ENCODE measurements around the gene PAMR1.

- TF ChIP-seq TCF12 (IDR thresholded peaks at IDR 0.05; ENCODE audit: low read depth, low read length) = no peak
- TF ChIP-seq, protein P1, sequence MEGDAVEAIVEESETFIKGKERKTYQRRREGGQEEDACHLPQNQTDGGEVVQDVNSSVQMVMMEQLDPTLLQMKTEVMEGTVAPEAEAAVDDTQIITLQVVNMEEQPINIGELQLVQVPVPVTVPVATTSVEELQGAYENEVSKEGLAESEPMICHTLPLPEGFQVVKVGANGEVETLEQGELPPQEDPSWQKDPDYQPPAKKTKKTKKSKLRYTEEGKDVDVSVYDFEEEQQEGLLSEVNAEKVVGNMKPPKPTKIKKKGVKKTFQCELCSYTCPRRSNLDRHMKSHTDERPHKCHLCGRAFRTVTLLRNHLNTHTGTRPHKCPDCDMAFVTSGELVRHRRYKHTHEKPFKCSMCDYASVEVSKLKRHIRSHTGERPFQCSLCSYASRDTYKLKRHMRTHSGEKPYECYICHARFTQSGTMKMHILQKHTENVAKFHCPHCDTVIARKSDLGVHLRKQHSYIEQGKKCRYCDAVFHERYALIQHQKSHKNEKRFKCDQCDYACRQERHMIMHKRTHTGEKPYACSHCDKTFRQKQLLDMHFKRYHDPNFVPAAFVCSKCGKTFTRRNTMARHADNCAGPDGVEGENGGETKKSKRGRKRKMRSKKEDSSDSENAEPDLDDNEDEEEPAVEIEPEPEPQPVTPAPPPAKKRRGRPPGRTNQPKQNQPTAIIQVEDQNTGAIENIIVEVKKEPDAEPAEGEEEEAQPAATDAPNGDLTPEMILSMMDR (IDR thresholded peaks at IDR 0.05 in 2 of 3, conservative IDR thresholded peaks at IDR 0.05 in 1 of 3; ENCODE audit: control insufficient read depth in 2 of 3, extremely low read depth in 1 of 3, insufficient read depth in 1 of 3, low read depth in 3 of 3, low read length in 3 of 3) = no peak
These were observed 37.3 kb downstream of the PAMR1 start for GRCh38 chr11:35488117-35488516.
